Upper lobe of left lung (tissue), 6 donors: ENCODE data around the gene ACKR2. TPM values are rescaled to one million over a fixed set of nuclear protein-coding genes. Genes with fewer than 3 reads are reported as not detected.

ENCODE experiments used
- ATAC-seq, 2 donors: fragments of 200-7000 bp; cut with Tn5 transposase; one replicate each; pipeline ENCODE4 v1.9.1; 2022; ENCODE audit warnings: mild to moderate bottlenecking in 2 of 2, moderate library complexity in 2 of 2; ENCODE audit not compliant: low FRiP score in 2 of 2
- DNase-seq, 2 donors: peaks; one replicate each; pipeline ENCODE4 v3.0.0-alpha.2; 2019 to 2020
- H3K27ac ChIP-seq, 4 donors: fragments of 200-600 bp; sonication (generic); one replicate each; pipeline ENCODE4 v1.5.1; 2016 to 2019
- H3K27me3 ChIP-seq, 4 donors: fragments of 200-600 bp; sonication (generic); one replicate each; pipeline ENCODE4 v1.5.1; 2017 to 2019
- H3K36me3 ChIP-seq, 4 donors: fragments of 200-600 bp; sonication (generic); one replicate each; pipeline ENCODE4 v1.5.1; 2016 to 2019
- H3K4me1 ChIP-seq, 4 donors: fragments of 200-600 bp; sonication (generic); one replicate each; pipeline ENCODE4 v1.5.1; 2018 to 2019
- H3K4me3 ChIP-seq, 4 donors: fragments of 200-600 bp; sonication (generic); one replicate each; pipeline ENCODE4 v1.5.1; 2017 to 2019; ENCODE audit warnings: mild to moderate bottlenecking in 2 of 4, moderate library complexity in 1 of 4
- H3K9me3 ChIP-seq, 4 donors: fragments of 200-600 bp; sonication (generic); one replicate each; pipeline ENCODE4 v1.5.1; 2018 to 2019
- EP300 ChIP-seq, 4 donors: sonication (generic); formaldehyde crosslinking; IDR thresholded peaks; one replicate each; pipeline ENCODE4 v1.5.1; 2017; ENCODE audit warnings: antibody characterized with exemption in 4 of 4, control low read depth in 2 of 4
- POLR2A ChIP-seq, 4 donors: fragments of 450-650 bp; IDR thresholded peaks; one replicate each; pipeline ENCODE4 v1.5.1; 2016 to 2017; ENCODE audit warnings: antibody characterized with exemption in 4 of 4, mild to moderate bottlenecking in 2 of 4
- POLR2AphosphoS5 ChIP-seq, 2 donors: sonication (generic); formaldehyde crosslinking; IDR thresholded peaks; one replicate each; pipeline ENCODE4 v1.5.1; 2017; ENCODE audit warnings: antibody characterized with exemption in 2 of 2
- WGBS, 2 donors: methylation state at CpG; one replicate each; pipeline ENCODE4 v1.1.5; 2017 to 2018; 5-methylcytosine and 5-hydroxymethylcytosine counted together
- total RNA-seq, 6 donors: library from RNA; depleted of rRNA in 4 of 6; stranded (reverse); fragments of >200 nt in 4 of 6; gene quantifications; one replicate each; pipeline versions ENCODE4 v1.1.0 to v1.2.1, GENCODE V29; 2016 to 2021
- TF ChIP-seq, protein P1 (sequence below), 6 experiments: fragments of 450-650 bp in 4 of 6; fragments of 200-600 bp in 2 of 6; sonication (generic) in 2 of 6; IDR thresholded peaks; one replicate each; pipeline ENCODE4 v1.5.1; 2016 to 2019; ENCODE audit warnings: antibody characterized with exemption in 6 of 6
- donor health status: DM: no; HTN: no; CAD: no; lungs with moderate emphysema.
- donor health status: DM: no; HTN: yes; CAD: no; lungs with severe emphysema.

ACKR2 gene
- total RNA-seq, 6 donors from 2014 or later: 1.1 to 8.2 (median 2.3) TPM; not detected in 1

- WGBS, 2 donors: 92 to 95% methylated on average over 5 of the region's 5 CpGs
- TF ChIP-seq, protein P1, sequence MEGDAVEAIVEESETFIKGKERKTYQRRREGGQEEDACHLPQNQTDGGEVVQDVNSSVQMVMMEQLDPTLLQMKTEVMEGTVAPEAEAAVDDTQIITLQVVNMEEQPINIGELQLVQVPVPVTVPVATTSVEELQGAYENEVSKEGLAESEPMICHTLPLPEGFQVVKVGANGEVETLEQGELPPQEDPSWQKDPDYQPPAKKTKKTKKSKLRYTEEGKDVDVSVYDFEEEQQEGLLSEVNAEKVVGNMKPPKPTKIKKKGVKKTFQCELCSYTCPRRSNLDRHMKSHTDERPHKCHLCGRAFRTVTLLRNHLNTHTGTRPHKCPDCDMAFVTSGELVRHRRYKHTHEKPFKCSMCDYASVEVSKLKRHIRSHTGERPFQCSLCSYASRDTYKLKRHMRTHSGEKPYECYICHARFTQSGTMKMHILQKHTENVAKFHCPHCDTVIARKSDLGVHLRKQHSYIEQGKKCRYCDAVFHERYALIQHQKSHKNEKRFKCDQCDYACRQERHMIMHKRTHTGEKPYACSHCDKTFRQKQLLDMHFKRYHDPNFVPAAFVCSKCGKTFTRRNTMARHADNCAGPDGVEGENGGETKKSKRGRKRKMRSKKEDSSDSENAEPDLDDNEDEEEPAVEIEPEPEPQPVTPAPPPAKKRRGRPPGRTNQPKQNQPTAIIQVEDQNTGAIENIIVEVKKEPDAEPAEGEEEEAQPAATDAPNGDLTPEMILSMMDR (IDR thresholded peaks at IDR 0.05): no peak
- TF ChIP-seq POLR2AphosphoS5 (IDR thresholded peaks at IDR 0.05): no peak
- H3K27ac ChIP-seq: no peak overlapping the region
- no peaks in the 10 kb centered on the region for H3K27me3 ChIP-seq
- ATAC-seq: no peak
- H3K9me3 ChIP-seq: no peaks in the 10 kb centered on the region
- no peaks in the 10 kb centered on the region for H3K36me3 ChIP-seq
- H3K4me3 ChIP-seq: no peak overlapping the region
- no peak for DNase-seq
- peaks cover 0 to 5% (median 2%) of the 10 kb centered on the region in 4 donors for H3K4me1 ChIP-seq
Measured at GRCh38 chr3:42829083-42829627, 19.9 kb downstream of the ACKR2 start.

GRCh38 chr3:42829628-42830436 lies 20.6 kb downstream of the ACKR2 start:
- Histone ChIP-seq H3K9me3 (no peaks in the 10 kb centered on the region), H3K4me1 (peaks cover 0 to 5% (median 2%) of the 10 kb centered on the region in 4 donors), H3K27ac (no peak overlapping the region), H3K36me3 (no peaks in the 10 kb centered on the region), H3K4me3 (no peak overlapping the region), H3K27me3 (no peaks in the 10 kb centered on the region)
- ATAC-seq (no peak), DNase-seq (no peak)
- TF ChIP-seq POLR2A (IDR thresholded peaks at IDR 0.05) (no peak), EP300 (IDR thresholded peaks at IDR 0.05) (no peak)
- TF ChIP-seq, protein P1 (IDR thresholded peaks at IDR 0.05): no peak
- WGBS, 2 donors: 75 to 80% methylated on average over 5 of the region's 5 CpGs

GRCh38 chr3:42830437-42831320 lies 21.4 kb downstream of the ACKR2 start:
- Histone ChIP-seq H3K9me3 (no peaks in the 10 kb centered on the region), H3K4me1 (peaks cover 0 to 5% (median 2%) of the 10 kb centered on the region in 4 donors), H3K27ac (no peak overlapping the region), H3K36me3 (no peaks in the 10 kb centered on the region), H3K4me3 (no peak overlapping the region), H3K27me3 (no peaks in the 10 kb centered on the region)
- WGBS, 2 donors: 37 to 38% methylated on average over 7 of the region's 7 CpGs
- DNase-seq: no peak
- TF ChIP-seq EP300 (IDR thresholded peaks at IDR 0.05) (no peak), POLR2A (IDR thresholded peaks at IDR 0.05) (no peak), POLR2AphosphoS5 (IDR thresholded peaks at IDR 0.05) (no peak)
- TF ChIP-seq, protein P1 (IDR thresholded peaks at IDR 0.05): peak in 4 of 6 experiments; percentile 39 to 46 (median 43)
- peak in 1 of 2 donors; percentile 76 for ATAC-seq

DNA sequence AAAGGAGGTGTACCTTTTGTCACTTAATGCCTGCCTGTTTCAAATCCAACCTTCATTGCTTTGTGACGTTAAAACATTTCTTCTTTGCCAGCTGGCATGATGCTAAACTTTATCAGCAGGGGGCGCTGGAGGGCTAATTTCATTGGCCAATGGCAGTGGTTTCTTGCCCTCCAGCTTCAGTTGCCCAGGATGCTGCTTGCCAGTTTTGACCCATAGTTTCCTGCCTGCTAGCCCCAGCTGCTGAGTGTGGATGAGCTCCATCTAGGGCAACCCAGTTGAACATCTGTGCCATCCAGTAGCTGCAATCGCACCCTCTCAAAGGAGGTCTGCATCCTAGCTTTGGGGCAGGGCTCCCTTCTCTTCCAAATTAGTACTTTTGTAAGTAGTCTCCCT lies 22.1 kb downstream of the ACKR2 start:
- 17 to 23% methylated on average over 3 of the region's 3 CpGs for WGBS, 2 donors
- Histone ChIP-seq H3K27me3 (no peaks in the 10 kb centered on the region), H3K36me3 (no peaks in the 10 kb centered on the region), H3K9me3 (no peaks in the 10 kb centered on the region), H3K4me3 (no peak overlapping the region), H3K4me1 (peaks cover 0 to 5% (median 2%) of the 10 kb centered on the region in 4 donors), H3K27ac (no peak overlapping the region)
- ATAC-seq: peak; percentile 62 to 91
- TF ChIP-seq POLR2A (IDR thresholded peaks at IDR 0.05): no peak
- TF ChIP-seq, protein P1 (IDR thresholded peaks at IDR 0.05): peak; percentile 57 to 79 (median 70)
- DNase-seq: peak in 1 of 2 donors; percentile 68
